Measurements from ENCODE around the gene CADM4. TPM values are rescaled to one million over a fixed set of nuclear protein-coding genes. Genes with fewer than 3 reads are reported as not detected.

Gene CADM4
- total RNA-seq, 1 donor from 2014 or later: 6.9 TPM

DNA sequence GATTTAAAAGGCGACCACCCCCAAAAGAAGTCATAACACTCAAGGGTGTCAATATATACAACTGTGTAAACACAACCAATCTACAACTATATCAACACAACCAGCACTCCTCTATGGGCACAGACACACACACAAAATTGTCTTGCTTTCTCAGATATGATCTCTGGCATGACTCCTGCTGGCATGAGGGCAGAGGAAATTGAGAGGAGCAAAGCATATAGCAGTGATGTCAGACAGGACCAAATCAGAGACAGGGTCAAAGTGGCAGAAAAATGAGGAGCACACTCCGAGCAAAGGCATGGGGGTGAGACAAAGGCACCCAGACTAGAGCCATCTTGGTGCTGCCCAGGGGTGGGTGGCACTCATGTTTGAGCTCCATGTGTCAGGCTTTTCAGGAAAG is 53.3 kb downstream of the CADM4 start:
- Histone ChIP-seq H3K27ac (replicated peaks) (no peak overlapping the region), H3K4me1 (peaks cover 7% of the 10 kb centered on the region), H3K27me3 (ENCODE audit: low read depth) (no peaks in the 10 kb centered on the region), H3K36me3 (peaks cover 28% of the 10 kb centered on the region), H3K9me3 (replicated peaks) (no peaks in the 10 kb centered on the region), H3K4me3 (no peak overlapping the region)
- TF ChIP-seq, protein P1, sequence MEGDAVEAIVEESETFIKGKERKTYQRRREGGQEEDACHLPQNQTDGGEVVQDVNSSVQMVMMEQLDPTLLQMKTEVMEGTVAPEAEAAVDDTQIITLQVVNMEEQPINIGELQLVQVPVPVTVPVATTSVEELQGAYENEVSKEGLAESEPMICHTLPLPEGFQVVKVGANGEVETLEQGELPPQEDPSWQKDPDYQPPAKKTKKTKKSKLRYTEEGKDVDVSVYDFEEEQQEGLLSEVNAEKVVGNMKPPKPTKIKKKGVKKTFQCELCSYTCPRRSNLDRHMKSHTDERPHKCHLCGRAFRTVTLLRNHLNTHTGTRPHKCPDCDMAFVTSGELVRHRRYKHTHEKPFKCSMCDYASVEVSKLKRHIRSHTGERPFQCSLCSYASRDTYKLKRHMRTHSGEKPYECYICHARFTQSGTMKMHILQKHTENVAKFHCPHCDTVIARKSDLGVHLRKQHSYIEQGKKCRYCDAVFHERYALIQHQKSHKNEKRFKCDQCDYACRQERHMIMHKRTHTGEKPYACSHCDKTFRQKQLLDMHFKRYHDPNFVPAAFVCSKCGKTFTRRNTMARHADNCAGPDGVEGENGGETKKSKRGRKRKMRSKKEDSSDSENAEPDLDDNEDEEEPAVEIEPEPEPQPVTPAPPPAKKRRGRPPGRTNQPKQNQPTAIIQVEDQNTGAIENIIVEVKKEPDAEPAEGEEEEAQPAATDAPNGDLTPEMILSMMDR (IDR thresholded peaks at IDR 0.05; ENCODE audit: borderline replicate concordance): no peak
- DNase-seq: no peak
- intact Hi-C loops (cut with micrococcal nuclease): no loop called here

DNA sequence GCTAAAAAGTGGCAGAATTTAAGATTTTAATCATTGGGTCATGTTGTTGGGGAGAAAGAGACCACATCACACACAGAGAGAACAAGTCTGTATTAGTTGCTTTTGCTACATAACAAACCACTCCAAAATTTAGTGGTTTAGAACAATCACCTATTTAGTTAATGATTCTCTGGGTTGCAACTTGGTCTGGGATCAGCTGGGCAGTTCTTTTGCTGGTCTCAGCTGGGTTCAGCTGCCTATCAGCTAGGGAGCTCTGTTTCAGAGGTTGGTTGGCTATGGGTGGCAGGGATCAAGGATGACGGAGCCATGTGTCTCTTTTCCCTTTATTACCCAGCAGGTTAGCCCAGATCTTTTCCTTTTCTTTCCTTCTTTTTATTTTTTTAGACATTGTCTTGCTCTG is 55.2 kb downstream of the CADM4 start:
- Histone ChIP-seq H3K4me1 (peaks cover 19% of the 10 kb centered on the region), H3K4me3 (no peak overlapping the region), H3K36me3 (peaks cover 12% of the 10 kb centered on the region), H3K9me3 (replicated peaks) (no peaks in the 10 kb centered on the region), H3K27ac (replicated peaks) (no peak overlapping the region), H3K27me3 (ENCODE audit: low read depth) (no peaks in the 10 kb centered on the region)
- intact Hi-C loops (cut with micrococcal nuclease): no loop called here
- TF ChIP-seq, protein P1 (IDR thresholded peaks at IDR 0.05; ENCODE audit: borderline replicate concordance): no peak
- DNase-seq: no peak

DNA sequence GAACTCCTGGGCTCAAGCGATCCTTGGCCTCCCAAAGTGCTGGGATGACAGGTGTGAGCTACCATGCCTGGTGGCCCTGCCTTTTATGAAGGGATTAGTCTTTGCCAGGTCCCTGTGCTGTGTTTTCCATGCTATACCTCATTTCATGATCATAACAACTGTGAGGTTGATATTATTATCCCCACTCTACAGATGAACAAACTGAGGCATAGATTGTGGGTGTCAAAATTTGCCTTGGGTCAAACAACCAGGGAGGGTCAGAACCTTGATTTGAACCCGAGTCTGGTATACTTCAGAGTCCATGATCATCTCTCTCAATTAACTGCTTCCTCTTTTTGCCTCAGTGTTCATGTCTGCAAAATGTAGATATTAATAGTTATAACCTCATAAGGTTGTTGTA is 57.2 kb downstream of the CADM4 start:
- Histone ChIP-seq H3K27ac (replicated peaks) (no peak overlapping the region), H3K36me3 (peaks cover 5% of the 10 kb centered on the region), H3K9me3 (replicated peaks) (no peaks in the 10 kb centered on the region), H3K4me3 (no peak overlapping the region), H3K27me3 (ENCODE audit: low read depth) (no peaks in the 10 kb centered on the region), H3K4me1 (peaks cover 19% of the 10 kb centered on the region)
- intact Hi-C loops (cut with micrococcal nuclease): no loop called here
- DNase-seq: no peak
- TF ChIP-seq, protein P1 (IDR thresholded peaks at IDR 0.05; ENCODE audit: borderline replicate concordance): no peak

DNA sequence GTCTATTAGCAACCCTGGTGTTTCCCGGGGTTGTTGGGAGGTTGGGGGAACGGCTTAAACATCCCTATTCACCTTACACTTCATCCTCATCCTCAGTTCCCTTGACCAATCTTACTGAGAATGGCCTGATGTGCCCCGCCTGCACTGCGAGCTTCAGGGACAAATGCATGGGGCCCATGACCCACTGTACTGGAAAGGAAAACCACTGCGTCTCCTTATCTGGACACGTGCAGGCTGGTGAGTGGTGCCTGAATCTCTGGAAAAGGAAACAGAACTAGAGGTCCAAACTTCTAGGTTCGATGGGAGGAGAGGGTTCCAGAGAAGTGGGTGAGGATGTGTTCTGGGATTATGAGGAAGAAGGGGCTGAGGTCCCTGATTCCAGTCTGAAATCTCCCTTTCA is 58.2 kb downstream of the CADM4 start:
- H3K4me3 ChIP-seq: peak overlapping the region; percentile 63
- peaks cover 19% of the 10 kb centered on the region for H3K4me1 ChIP-seq
- TF ChIP-seq, protein P1 (IDR thresholded peaks at IDR 0.05; ENCODE audit: borderline replicate concordance): no peak
- peaks cover 2% of the 10 kb centered on the region for H3K36me3 ChIP-seq
- no peaks in the 10 kb centered on the region for H3K9me3 ChIP-seq (replicated peaks)
- no peak for DNase-seq
- no peaks in the 10 kb centered on the region for H3K27me3 ChIP-seq (ENCODE audit: low read depth)
- peak overlapping the region; percentile 64 for H3K27ac ChIP-seq (replicated peaks)
- intact Hi-C loops (cut with micrococcal nuclease): no loop called here

DNA sequence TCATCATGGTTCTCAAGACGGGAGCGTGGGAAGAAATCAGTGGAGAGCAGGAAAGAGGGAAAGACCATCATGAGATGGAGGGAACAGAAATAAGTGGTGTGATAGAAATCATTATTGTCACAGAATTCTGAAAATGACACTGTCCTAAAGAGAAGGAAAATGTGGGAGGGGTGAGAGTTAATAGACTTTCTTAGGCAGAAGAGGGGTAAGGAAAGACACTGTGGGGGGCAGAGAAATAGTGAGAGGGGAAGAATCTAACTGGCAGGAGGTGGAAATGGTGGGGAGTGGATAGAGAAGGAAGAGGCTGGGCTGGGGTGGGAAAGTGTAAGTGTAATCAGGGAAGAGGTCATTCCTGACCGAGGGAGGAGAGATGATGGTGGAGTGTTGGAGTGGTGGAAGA is 60.9 kb downstream of the CADM4 start:
- DNase-seq: no peak
- Histone ChIP-seq H3K4me3 (no peak overlapping the region), H3K9me3 (replicated peaks) (no peaks in the 10 kb centered on the region), H3K4me1 (peaks cover 39% of the 10 kb centered on the region), H3K36me3 (no peaks in the 10 kb centered on the region), H3K27me3 (ENCODE audit: low read depth) (no peaks in the 10 kb centered on the region), H3K27ac (replicated peaks) (no peak overlapping the region)
- TF ChIP-seq, protein P1 (IDR thresholded peaks at IDR 0.05; ENCODE audit: borderline replicate concordance): no peak
- intact Hi-C loops (cut with micrococcal nuclease): no loop called here

Measured in left ventricle myocardium inferior (tissue), 1 donor.